NCI-H1436 treated with DMSO at 0.1 percent for 48 hours (cell line): ENCODE measurements around the gene ARHGEF19.
"Not testable (repeated sequence)": the region's sequence is repeated elsewhere in the genome, so short reads cannot be mapped to it uniquely, and the experiment has no call there.

Experiments
- DNase-seq: peaks from one replicate; lab custom pipeline; 2025; lab: John Stamatoyannopoulos, UW

Gene ARHGEF19

DNA sequence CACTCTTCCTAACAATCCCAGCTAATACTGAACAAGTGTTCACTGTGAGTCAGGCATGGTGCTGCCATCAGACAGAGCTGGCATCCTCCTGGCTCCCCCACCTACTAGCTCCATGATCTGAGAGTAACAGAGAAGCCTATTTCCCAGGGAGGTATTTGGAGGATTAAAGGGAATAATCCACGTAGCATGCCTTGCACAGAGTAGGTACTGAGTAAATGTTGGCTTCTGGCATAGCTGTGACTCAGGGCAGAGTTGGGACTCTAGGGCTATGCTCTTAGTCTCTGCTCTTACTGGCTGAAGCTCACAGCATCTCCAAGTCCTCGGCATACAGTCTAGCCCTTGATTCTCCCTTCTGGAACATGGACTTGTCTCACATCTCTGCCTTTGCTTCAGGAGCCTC, 8.2 kb downstream of the ARHGEF19 start:
- DNase-seq, result no peak

GRCh38 chr1:16203550-16203949, 8.9 kb downstream of the ARHGEF19 start:
- no peak for DNase-seq

DNA sequence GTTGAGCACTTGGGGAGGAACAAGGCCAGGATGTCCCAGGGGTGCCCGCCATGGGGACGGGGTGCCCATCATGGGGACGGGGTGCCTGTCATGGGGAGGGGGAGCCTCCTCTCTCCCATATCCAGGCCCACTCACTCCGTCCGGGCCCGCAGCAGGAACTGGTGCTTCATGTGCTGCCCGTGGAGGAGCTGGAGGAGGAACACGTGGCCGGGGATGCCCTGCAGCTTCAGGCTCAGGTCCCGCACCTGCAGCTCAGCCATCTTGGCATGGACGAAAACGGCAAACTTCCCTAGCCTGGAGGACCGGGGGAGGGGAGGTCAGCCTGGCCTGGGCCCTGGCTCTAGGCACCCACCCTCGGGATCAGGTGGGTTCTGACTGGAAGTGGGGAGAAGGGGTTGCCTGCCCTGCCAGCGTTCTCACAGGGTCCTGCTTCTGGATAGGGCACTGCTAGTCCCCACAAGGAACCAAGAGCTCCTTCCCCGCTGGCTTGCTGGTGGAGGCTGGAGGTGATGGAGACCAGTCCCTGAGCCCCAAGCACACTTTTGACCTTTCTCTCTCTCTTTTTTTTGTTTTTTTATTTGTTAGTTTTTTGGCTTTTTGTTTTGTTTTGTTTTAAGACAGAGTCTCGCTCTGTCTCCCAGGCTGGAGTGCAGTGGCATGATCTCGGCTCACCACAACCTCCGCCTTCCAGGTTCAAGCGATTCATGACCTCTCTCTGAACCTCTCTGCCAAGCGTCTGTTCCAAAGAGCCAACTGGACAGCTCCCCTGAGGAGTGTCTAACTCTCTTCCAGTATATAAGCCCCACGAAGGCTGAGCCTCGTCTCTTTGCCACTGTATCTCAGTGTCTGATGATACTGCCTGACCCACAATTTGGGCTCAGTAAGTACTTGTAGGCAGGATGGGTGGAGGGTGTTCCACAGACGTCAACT, 9.9 kb downstream of the ARHGEF19 start:
- no peak for DNase-seq

- DNase-seq, result no peak
Observed at GRCh38 chr1:16199700-16200099, 12.8 kb downstream of the ARHGEF19 start.

DNA sequence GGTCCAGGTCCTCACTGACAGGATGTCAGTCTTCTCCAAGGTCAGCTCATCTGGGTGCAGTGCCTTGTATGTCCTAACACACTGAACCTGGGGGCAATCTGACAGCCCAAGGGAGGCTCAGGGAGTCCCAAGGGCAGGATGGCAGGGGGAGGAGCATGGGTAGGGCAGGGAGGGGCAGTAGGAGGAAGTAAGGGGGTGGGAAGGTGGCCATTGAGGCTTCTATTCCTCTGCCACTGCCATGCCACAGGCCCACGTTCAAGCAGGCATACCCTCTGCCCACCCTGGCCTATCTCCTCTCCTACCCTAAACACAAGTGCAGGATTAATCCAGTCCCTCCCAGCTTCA, 13.3 kb downstream of the ARHGEF19 start:
- no peak for DNase-seq

- DNase-seq, result no peak
Observed at GRCh38 chr1:16198444-16199156, 13.9 kb downstream of the ARHGEF19 start.

GRCh38 chr1:16196874-16197273, 15.6 kb downstream of the ARHGEF19 start:
- no peak for DNase-seq

- not testable (repeated sequence) for DNase-seq
Observed at GRCh38 chr1:16196139-16196538, 16.3 kb downstream of the ARHGEF19 start.

DNA sequence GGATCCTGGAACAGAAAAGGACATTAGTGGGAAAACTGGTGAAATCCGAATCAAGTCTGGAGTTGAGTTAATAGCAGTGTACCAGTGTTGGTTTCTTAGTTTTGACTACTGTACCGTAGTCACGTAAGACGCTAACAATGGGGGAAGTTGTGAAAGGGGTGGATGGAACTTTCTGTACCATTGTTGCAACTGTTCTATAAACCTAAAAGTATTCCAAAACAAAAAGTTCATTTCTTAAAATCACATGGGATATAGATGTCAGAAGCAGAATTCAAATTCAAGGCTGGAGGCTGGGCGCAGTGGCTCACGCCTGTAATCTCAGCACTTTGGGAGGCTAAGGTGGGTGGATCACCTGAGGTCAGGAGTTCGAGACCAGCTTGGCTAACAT, 16.9 kb downstream of the ARHGEF19 start:
- DNase-seq, result no peak

- DNase-seq, result no peak
Observed at GRCh38 chr1:16191916-16192546, 20.4 kb downstream of the ARHGEF19 start.

GRCh38 chr1:16191309-16191708, 21.1 kb downstream of the ARHGEF19 start:
- no peak for DNase-seq

GRCh38 chr1:16189921-16190621, 22.4 kb downstream of the ARHGEF19 start:
- DNase-seq, result no peak

DNA sequence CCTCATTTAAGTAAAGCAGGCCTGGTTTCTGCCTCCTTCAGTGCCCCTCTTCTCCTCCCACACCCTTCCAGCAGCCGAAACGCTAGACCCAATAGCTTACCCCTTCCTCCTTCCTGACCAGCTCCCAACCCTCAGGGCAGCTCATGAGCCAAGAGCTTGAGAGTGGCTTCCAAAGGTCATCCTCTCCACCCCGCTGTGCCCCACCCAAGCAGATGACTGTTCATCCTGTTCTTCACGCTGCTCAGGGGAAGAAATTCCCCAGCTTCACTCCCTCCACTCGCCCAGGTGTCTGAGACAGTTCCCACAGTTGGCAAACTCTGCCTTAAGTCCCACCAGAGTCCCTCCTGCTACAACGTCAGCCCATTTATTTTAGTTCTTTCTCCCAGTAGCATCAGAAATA, 23.4 kb downstream of the ARHGEF19 start:
- DNase-seq, result no peak

DNA sequence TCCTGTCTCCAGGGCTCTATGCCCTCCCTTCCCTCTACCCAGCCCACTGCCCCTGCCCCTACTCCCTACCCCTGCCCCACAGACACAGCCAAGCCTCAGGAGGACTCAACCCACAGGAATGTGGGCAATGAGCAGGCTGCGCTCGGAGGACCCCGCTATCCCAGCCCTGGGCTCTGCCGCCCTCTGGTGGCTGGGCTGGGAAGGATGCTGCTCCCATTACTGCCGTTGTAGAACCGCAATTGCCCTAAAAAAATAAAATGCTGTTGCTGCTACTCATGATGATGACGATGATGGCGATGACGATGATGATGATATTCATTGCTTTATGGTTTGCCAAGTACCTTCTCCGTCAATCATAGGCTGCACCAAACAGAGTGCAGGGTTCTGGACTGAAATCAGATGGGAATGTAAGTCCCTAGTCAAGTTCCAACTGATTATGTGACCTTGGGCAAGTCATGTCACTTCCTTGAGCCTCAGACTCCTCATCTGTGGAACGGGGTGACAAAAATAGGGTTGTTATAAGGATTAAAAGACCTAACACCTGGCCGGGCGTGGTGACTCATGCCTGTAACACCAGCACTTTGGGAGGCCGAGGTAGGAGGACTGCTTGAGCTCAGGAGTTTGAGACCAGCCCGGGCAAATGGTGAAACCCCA, 24.6 kb downstream of the ARHGEF19 start:
- no peak for DNase-seq

GRCh38 chr1:16186655-16187235, 25.7 kb downstream of the ARHGEF19 start:
- no peak for DNase-seq

DNA sequence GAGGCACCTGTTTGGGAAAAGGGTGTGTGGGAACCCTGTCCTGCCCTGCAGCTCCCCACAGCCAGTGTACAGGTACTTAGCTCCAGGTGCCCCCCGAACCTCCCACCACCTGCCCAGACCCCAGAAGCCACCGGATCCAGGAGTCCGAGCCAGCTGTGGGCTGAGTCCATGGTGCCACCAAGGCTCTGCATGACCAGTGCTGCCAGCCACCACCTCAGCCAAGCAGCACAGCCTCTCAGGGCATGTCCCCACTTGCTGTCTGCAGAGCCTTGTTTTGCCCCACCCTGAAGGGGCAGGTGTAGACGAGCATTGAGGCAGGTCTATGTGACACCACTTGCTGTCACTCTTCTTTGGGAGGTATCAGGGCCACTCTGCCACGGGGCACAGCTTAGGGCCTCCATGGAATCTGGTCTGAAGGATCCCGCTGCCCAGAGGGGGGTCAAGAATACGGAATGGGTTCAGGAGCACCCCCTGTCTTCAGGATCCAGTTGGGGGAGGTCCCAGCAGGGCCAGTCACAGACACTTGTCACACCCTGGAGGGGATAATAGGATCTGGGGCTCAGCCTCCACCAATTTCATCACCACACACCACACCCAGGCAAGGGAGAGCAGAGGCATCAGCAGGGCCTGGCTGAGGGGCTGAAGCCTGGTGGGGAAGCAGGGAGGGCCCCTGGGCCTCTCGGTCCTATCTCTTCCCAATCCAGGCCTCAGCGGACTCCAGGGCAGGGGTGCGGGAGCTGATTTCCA, 27.7 kb downstream of the ARHGEF19 start:
- no peak for DNase-seq

GRCh38 chr1:16183765-16184556, 28.5 kb downstream of the ARHGEF19 start:
- no peak for DNase-seq

- no peak for DNase-seq
Observed at GRCh38 chr1:16183179-16183578, 29.3 kb downstream of the ARHGEF19 start.

- no peak for DNase-seq
Observed at GRCh38 chr1:16181887-16182719, 30.3 kb downstream of the ARHGEF19 start.
